ENCODE results near the gene INPP5D.
A peak's percentile ranks its signal among the peaks of the same experiment; 100 is the strongest.

Gene INPP5D

DNA sequence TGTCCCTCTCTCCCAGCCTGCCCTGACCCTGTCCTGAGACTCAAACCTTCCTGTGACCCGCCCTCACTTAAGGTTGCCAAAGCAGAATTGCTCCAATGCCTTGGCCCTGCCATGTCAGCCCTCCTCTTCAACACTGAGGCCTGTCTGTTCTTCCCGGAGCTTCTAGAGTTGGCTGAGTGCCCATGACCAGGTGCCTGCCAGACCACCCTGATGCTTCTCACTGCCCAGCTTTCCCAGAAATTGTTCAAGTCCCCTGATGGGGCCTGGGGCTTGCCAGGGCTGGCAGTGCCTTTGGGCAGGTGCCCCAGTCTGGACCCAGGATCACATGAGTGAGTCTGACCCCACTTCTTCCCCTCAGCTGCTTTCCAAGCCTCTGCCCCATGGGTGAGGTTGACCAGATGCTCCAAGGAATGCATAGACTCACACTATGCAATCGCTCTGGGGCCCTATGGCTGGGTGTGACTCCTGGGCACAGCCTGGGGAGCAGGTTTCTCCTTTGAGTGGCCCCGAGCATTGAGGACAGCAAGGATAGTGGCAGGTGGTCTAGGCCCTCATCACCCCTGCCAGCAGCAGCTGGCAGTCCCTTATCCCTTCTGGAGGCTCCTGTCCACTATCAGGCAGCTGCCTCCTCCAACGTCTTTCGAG lies 3.1 kb upstream of the INPP5D start:
- no peak for DNase-seq

DNA sequence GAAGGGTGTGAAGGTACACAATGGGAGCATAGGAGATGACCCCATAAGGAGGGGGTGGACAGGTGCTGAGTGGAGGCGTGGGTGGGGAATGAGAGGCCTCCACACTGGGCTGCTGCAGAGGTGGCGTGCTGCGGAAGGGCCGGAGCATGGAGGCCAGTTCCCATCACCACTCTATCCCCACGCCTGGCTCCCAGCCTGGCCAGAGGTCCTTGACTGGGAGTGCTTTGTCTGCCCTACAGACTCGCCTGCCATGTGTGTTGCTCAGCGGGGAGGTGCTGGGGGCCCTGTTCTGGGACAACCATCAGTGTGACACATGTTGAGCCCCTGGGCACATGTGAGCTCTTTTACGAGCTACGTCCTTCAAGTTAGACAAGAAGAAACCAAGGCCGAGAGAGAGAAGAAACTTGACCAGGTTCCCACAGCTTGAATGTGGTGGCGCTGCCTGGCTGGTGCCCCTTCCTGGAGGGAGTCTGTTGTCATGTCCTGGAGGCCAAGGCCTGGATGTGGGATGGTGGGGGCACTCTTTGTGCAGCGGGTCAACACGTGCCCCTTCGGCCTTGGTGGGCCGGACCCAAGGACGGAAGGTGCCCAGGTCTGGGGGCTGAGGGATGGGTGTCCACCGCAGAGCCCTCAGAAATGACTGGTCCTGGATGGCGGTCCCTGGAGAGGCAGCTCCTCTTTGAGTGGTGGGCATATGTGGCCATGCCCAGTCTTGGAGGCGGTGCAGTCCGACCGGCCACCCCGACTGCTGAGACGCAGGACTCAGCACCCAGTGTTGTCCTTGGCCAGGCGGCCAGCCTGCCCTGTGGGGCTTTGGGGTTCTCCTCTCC lies 1.2 kb upstream of the INPP5D start:
- no peak for DNase-seq

DNA sequence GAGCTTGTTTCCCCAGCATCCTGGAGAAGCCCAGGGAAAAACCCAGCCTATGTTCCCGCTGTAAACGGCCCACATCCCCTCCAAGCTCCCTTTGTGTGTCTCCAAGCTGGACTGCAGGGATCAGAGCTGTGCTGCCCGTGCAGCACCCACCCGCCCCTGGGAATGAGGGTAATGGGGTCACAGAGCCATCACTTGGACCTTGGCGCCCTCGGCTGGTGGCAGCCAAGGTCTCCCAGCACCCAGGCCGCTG lies 670 bp upstream of the INPP5D start:
- DNase-seq = no peak

DNA sequence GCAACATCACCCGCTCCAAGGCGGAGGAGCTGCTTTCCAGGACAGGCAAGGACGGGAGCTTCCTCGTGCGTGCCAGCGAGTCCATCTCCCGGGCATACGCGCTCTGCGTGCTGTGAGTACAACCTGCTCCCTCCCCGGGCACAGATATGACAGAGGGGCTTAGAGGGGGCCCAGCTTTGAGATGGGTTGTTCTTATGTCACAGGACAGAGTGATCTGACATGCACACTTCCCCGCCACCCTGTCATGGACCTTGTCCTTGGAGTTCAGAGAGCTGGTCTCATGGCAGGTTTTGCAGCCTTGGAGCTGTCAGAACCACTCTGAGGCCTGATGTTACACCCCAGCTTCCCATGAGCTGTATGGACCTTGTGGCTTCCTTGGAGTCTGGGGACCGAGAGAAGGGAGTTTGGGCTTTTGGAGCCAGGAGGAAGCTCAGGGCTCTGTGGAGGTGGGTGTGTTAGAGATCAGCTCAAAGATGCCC lies 398 bp downstream of the INPP5D start:
- DNase-seq = no peak

DNA sequence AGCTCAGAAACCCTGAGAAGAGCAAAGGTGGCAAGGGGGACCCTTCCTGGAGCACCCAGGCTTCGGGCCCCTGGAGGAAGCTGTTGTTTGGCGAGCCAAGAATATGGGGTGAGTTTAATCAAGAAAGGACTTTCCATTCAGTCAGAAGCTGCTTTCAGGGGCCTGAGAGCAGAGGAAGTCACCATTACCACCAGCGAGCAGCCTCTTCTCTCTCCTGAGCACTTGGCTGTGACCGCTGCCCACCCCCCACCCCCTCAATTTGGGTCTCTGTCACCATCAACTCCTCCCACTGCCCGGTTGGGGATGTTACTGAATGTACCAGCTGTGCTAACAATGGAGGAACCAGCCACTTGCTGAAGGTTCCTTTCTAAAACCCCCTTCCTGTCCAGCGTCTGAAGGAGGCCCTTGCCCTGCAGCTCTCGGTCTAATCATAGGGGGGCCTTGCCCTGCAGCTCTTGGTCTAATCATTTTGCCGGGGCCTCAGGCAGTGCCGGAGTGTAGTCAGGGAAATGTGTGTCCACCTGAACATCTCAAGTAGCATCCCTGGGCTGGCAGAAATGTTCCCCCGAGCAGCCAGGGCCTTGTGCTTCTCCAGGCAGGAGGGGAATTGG lies 943 bp downstream of the INPP5D start:
- DNase-seq = peak; percentile 47

DNA sequence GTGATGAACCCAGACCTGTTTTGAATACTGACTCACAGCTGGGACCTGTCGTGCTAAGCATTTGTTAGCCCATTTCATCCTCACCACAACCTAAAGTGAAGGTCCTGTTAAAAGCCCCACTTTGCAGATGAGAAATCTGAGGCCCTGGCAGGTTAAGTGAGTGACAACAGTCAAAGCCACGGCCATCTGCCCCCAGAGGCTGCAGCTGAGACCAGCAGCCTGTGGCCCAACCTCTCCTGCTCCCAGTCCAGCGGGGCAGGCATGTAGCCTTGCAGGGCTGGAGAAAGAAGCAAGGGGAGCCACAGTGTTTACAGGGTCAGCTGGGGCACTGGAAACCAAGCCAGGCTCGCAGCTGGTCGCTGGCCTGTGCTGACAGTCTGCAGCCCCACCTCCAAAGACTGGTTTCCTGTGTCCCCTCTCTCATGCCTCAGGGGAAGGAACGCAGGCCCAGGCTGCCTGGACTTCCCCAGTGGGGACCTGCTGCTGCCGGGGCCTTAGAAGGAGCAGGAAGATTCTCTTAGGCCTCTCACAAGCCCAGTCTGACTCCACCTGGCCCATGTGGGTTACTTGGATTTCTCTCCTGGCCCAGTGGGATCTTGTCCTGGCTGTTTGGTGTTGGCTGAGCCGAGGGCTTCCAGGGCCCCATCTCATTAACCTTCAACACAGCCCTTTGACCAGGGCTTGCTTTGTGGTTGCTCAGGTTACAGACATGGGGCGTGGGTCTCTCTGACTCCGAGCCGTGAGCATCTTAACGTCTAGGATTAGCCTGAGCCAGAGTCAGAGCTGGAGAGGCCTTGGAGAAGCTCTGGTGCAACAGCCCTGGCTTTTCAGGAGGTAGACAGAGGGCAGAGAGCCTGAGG lies 1.7 kb downstream of the INPP5D start:
- DNase-seq = peak; percentile 14

DNA sequence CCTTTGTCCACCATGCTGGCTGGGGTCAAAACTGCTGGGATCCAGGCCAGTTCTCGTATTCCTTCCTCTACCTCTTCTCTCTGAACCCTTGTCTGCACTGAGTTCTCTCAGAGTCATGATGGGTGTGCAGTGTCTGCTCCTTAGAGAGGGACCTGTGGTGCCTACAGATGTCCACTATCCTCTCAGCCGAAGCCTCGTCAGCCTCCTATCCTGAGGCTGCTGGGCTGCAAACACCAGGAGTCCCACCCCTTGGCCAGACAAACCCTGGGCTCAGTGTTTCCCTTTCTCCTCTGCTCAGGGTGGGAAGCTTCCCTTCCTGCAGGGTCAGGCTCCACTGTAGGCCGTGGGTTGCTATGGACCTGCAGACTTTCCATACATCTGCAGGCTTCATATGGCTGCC lies 2.3 kb downstream of the INPP5D start:
- no peak for DNase-seq

DNA sequence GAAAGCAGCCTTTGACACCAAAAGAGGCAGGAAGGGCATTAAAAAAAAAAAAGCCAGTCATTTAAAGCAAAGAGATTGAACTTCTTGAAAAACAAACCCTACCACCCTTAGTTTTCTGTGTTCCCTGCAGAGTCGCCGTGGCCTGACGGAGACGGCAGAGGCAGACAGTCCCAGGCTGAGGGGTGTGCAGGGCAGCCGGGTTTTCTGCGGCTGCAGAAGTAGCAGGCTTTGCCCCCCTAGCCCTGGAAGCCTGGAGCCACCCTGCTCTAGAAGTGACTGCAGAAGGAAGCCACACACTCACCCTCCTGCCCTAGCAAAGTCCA lies 2.8 kb downstream of the INPP5D start:
- no peak for DNase-seq

DNA sequence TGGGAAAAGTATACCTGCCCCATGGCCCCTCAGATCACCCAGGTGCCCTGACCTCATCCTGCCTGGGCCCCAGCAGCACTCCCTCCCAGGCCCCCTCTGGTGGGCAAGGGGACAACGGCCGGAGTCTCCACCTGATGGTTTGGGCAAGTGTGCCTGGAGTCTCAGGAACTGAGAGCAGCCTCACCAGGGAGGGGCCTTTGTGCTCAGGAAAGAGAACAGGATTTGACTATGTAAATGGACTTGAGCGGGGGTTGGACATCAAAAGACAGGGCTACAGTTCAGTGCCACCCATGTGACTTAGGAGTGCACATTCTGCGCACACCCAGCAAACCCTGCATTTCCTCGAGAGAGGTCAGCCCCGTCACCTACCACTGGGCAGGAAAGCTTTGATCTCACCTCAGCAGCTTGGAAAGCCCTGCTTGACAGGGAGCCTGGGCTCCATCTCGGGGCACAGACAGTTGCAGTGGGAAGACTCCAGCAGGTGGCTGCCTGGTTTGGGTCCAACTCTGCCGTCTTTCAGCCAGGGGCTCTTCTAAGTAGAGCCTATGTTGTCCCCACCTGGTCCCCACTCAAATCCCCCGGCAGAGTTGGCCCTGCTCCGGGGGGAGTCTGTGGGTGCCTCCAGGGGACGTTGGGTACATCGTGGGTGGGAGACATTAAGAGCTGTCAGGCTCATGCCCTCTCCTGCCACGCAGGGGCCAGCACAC lies 3.3 kb downstream of the INPP5D start:
- DNase-seq = no peak

DNA sequence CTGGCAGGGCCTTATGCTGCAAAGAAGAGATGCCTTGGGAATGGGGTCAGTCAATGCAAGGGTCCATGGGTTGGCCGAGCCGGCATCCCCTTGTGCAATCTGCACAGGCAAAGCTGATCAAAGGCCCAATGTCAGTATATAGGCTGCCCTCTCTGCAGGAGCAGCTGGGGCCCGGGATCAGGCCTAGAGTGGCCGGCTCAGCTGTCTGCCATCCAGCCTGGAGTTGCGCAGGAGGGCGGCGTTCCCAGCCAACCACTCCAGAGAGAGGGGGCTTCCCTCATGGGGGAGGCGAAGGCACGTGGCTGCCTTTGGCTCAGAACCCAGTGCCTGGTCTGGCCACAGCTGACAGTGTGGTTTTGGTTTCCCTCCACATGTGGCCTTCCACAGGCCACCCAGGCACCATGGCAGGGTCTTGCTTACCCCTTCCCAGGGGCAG lies 3.9 kb downstream of the INPP5D start:
- peak; percentile 26 for DNase-seq

DNA sequence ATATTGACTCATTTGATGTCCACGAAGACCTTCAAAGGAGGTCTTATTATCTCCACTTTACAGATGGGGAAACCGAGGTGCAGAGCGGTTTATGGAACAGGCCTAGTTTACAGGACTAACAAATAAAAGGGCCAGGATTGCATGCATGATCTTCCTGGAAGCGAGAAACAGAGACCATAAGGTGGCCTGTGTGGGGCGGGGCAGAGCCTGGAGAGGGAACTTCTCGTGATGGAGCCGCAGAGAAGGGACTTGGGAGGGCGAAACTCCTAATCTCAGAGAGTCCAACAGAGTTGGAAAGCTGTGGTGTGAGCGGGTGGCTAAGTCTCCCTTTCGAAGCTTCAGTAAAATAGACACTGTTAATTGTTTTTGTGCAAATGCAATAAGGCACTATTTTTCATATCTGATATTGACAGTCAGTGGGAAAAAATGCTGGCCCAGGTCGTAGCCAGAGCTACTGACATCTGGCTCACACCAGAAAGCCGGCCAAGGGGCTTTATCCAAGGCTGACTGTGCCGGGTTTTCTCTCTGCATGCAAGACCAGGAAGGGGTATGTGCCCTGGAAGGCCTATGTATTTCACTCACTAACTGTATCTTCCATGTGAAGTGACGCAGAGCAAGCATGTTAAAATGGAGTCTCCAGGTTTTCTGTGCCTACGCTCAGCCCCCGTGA lies 4.5 kb downstream of the INPP5D start:
- no peak for DNase-seq

DNA sequence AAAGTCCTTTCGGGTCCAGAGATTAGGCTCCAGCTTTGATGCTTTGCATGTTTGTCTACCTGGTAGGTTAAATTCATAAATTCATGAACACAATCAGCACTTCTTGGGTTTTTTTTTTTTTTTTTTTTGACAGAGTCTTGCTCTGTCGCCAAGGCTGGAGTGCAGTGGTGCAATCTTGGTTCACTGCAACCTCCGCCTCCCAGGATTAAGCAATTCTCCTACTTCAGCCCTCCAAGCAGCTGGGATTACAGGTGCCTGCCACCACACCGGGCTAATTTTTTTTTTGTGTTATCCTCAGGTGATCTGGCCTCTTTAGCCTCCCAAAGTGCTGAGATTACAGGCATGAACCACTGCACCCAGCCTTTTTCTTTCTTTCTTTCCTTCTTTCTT lies 5.1 kb downstream of the INPP5D start:
- DNase-seq = peak; percentile 43

DNA sequence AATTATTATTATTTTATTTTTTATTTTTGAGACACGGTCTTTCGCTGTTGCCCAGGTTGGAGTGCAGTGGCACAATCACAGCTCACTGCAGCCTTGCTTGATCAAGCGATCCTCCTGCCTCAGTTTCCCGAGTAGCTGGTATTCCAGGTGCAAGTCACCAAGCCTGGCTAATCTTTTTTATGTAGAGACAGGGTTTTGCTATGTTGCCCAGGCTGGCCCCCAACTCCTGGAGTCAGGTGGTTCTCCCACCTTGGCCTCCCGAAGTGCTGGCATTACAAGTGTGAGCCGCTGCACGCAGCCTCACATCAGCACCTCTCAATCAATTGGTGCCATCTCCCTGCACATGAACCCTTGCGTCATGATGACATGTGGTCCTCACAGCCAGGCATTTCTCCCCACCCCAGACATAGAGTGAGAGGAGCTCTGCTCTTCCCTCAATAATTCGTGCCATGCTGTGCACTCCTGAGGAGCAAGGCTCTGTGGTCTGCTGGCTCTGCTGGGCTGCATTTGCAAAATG lies 5.9 kb downstream of the INPP5D start:
- DNase-seq = no peak

DNA sequence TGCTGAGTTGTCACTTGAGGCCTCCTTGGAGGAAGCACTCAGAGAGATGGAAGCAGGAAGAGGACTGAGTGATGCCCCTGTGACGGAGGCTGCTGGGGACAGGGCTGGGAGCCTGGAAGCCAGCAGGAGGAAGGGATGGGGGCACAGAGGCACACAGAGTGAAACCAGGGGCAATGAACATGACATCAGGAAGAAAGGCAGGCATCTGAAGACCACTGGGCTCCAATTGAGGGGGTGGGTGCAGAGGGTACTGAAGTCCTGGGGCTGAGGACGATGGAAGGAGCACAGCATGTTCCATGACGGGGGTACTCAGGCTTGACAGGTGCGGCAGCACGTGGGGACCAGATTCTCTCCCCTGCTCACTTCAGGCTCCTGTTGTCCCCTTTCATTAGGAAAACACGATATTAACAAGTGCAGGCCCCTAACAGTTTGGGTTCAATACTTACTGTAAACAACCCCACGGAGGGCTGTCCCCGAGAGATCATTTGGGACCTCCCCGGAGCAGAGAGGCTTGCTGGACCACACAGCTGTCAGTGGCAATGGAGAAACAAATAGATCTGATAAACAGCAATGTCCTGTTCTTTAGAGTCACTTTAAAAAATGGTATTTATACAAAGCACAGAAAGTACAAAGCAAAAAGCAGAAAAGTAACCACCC lies 8.7 kb downstream of the INPP5D start:
- DNase-seq = no peak

DNA sequence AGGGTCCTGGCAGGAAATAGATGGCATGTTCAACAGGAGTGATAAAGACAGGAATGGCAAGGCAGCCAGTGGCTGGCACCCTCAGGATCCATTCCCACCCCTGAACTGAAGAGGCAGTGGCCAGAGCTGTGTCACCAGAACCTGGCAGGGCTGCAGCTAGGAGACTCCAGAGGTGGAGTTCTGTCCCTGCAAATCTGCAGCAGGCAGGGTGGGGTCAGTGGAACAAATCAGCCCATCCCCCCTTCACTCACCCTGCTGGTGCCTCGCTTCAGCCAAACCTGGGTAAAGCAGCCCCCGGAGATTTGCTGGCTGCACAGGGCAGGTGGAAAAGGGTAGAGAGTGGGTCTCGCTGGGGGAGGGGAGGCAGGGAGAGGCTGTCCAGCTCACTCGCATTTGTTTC lies 12.7 kb downstream of the INPP5D start:
- DNase-seq = no peak

DNA sequence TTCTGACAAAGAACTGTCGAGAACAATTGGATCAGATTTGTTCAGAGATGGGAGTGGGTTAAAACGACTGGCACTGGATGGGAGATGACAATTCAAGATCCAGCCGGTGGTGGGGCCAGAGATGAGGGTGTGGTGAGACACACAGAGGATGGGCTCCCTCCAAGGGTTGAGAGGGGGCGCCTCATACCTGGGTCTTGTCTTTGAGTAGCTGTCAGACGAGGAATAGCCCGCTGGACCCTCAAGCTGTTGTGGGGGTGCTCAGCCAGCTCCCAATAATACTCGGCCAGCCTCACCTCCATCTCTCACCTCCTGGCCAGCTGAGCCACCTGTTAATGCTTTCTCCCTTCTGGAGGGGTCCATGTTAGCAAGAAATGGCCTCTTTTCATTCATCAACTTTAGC lies 14.0 kb downstream of the INPP5D start:
- DNase-seq = no peak

DNA sequence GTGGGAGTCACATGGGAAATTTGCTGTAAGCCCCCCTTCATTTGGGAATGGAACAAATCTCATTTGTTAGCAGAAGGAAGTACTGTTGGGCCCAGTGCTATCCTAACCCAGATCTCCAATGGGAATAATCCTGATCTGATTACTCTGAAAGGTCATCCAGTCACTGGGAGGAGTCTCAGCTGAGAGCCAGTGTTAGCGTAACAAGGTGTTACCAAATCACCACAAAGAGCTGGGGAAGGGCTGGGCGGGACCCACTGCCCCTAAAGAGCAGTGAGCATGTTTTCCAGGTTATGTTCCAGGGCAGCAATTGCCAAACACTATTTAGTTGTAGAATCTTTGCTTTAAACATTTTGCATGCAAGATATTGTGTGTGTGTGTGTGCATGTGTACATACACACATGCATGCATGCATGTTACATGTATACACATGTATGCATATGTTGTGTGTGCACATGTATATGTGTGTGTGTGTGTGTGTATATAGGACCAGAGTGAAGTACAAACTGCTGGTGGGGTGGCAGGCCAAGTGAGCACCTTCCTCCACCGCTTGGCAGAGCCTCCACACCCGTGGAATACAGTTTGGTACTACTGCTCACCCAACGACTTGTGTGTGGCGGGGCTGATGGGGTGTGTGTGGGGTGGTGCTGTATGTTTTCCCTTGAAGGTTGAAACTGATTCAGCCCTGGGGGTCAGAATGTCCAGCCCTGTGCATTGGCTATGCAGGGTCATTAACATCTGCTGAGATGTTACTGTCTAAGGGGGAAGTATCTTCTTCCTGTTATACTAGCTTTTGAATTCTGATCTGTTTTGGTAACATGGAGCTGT lies 15.2 kb downstream of the INPP5D start:
- DNase-seq = no peak

DNA sequence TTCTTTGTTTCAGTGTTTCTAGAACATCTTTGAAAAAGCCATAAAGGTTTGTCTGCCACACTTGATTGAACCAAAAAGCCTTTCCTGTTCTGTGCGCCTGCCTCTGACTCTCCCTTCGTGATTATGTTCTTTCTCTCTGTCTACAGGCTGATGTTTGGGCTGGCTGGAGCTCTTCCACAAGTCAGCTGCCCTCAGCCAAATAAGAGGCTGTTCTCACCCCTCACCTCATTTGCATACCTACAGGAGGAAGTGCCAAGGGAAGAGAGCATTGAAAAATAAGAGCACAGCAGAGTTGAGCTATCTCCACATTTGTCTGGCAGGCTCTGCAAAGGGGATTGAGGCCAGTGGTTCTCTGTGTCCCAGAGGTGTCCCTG lies 15.8 kb downstream of the INPP5D start:
- peak; percentile 45 for DNase-seq

DNA sequence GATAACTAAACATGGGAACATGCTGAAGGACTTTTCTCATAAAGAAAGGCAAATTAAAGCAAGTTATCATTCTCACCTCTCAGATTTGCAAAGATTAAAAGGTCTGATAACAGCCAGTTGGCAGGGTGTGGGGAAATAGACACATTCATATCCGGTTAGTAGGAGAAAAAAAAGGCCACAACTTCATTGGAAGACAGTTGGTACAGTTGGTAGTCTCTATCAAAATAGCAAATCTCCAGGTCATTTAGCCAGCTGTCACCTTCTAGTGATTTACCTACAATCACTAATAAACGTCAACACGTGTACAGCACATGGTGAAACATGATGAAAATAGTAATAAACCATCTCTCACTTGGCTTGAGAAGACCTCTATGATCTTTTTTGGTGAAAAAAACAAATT lies 16.6 kb downstream of the INPP5D start:
- peak; percentile 83 for DNase-seq

DNA sequence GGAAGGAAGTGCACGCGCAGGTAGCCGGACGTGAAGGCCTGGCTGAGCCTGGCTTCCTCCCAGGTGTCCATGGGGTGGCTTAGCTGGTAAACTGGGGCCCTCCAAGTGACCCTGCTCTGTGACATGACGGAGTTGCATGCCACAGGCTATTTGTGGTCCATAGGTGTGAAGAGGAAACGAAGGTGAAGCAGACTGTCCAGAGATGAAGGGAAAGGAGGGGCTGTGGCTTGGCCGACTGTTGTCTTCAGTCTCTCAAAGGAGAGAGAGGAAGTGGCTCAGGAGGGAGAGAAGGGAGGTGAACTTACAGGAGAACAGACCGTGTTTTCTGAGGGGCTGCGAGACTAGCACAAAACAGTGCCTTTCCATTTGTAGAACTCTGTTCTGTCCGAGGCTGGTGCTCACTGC lies 19.3 kb downstream of the INPP5D start:
- no peak for DNase-seq

All from GF-D8 (cell line).